Glomerular endothelial cell (primary cell): ENCODE data around the gene SERPINA6. TPM values are rescaled to one million over a fixed set of nuclear protein-coding genes. Genes with fewer than 3 reads are reported as not detected.
"Not testable (repeated sequence)": the region's sequence is repeated elsewhere in the genome, so short reads cannot be mapped to it uniquely, and the experiment has no call there.

Source experiments
- DNase-seq: peaks from one replicate; pipeline ENCODE4 v3.0.0-alpha.2; 2011; ENCODE audit warnings: low read depth, low spot score; ENCODE audit errors: extremely low read depth
- total RNA-seq: library from RNA; depleted of rRNA; stranded (reverse); fragments of >200 nt; gene quantifications from 2 replicates; pipeline ENCODE4 v1.2.3, GENCODE V29; 2015

SERPINA6 gene
- total RNA-seq, 1 donor from 2014 or later = not detected

GRCh38 chr14:94295360-94296180 is 27.6 kb downstream of the SERPINA6 start:
- no peak for DNase-seq

GRCh38 chr14:94293578-94293924 is 29.6 kb downstream of the SERPINA6 start:
- DNase-seq = no peak

GRCh38 chr14:94292872-94293577 is 30.1 kb downstream of the SERPINA6 start, which contains the start of gene SERPINA10:
Gene SERPINA10 (minus strand): TSS chr14:94293268. CDS start chr14:94290593, 2,675 bp downstream.
- DNase-seq = no peak

- DNase-seq = no peak
These were observed 30.6 kb downstream of the SERPINA6 start for GRCh38 chr14:94292526-94292871.

GRCh38 chr14:94291906-94292525 is 31.1 kb downstream of the SERPINA6 start:
- no peak for DNase-seq

- DNase-seq = no peak
These were observed 31.8 kb downstream of the SERPINA6 start for GRCh38 chr14:94291159-94291905.

- no peak for DNase-seq
These were observed 32.9 kb downstream of the SERPINA6 start for GRCh38 chr14:94290197-94290596.

GRCh38 chr14:94288610-94289465 is 34.3 kb downstream of the SERPINA6 start:
- DNase-seq = no peak

- no peak for DNase-seq
These were observed 38.0 kb downstream of the SERPINA6 start for GRCh38 chr14:94285158-94285557.

GRCh38 chr14:94284221-94284620 is 38.9 kb downstream of the SERPINA6 start:
- no peak for DNase-seq

GRCh38 chr14:94282991-94283723 is 40.0 kb downstream of the SERPINA6 start:
- no peak for DNase-seq

- DNase-seq = no peak
These were observed 44.4 kb downstream of the SERPINA6 start for GRCh38 chr14:94278731-94279130.

- not testable (repeated sequence) for DNase-seq
These were observed 46.1 kb downstream of the SERPINA6 start for GRCh38 chr14:94276898-94277561.

GRCh38 chr14:94269156-94269555 is 54.0 kb downstream of the SERPINA6 start:
- DNase-seq = no peak

GRCh38 chr14:94268582-94268981 is 54.6 kb downstream of the SERPINA6 start:
- DNase-seq = not testable (repeated sequence)

- DNase-seq = no peak
These were observed 55.8 kb downstream of the SERPINA6 start for GRCh38 chr14:94267352-94267751.

- DNase-seq = not testable (repeated sequence)
These were observed 58.9 kb downstream of the SERPINA6 start for GRCh38 chr14:94264195-94264594.
